ACC112 (cell line): ENCODE results near the gene UBE2H.
"Not testable (repeated sequence)": the region's sequence is repeated elsewhere in the genome, so short reads cannot be mapped to it uniquely, and the experiment has no call there.

Experiments used
- H2AFZ ChIP-seq: fragments of 200-600 bp; sonication (generic); one replicate; pipeline ENCODE4 v1.6.0; 2017; ENCODE audit warnings: antibody characterized with exemption, low read length; ENCODE audit not compliant: unreplicated experiment
- H3K27ac ChIP-seq: fragments of 200-600 bp; sonication (generic); 2 replicates; pipeline ENCODE4 v1.5.1; 2014; ENCODE audit warnings: low read depth, mild to moderate bottlenecking, antibody characterized with exemption, low read length, moderate library complexity
- H3K27me3 ChIP-seq: fragments of 200-600 bp; sonication (generic); 2 replicates; pipeline ENCODE4 v1.6.1; 2014; ENCODE audit warnings: mild to moderate bottlenecking, antibody characterized with exemption, low read length, moderate library complexity, mixed read lengths; ENCODE audit not compliant: insufficient read depth
- H3K36me3 ChIP-seq: fragments of 200-600 bp; sonication (generic); 2 replicates; pipeline ENCODE4 v1.6.1; 2016; ENCODE audit warnings: mild to moderate bottlenecking, antibody characterized with exemption, low read length, moderate library complexity, mixed read lengths; ENCODE audit not compliant: insufficient read depth
- H3K4me1 ChIP-seq: fragments of 200-600 bp; sonication (generic); one replicate; pipeline ENCODE4 v1.6.1; 2016; ENCODE audit warnings: low read length, mixed read lengths; ENCODE audit not compliant: insufficient read depth, unreplicated experiment, control insufficient read depth
- H3K4me3 ChIP-seq: fragments of 200-600 bp; sonication (generic); 2 replicates; pipeline ENCODE4 v1.5.1; 2014; ENCODE audit warnings: mild to moderate bottlenecking, low read depth, low read length
- H3K79me2 ChIP-seq: fragments of 200-600 bp; sonication (generic); one replicate; pipeline ENCODE4 v1.6.0; 2016; ENCODE audit warnings: low read length; ENCODE audit not compliant: control insufficient read depth, unreplicated experiment, insufficient read depth

The UBE2H gene

DNA sequence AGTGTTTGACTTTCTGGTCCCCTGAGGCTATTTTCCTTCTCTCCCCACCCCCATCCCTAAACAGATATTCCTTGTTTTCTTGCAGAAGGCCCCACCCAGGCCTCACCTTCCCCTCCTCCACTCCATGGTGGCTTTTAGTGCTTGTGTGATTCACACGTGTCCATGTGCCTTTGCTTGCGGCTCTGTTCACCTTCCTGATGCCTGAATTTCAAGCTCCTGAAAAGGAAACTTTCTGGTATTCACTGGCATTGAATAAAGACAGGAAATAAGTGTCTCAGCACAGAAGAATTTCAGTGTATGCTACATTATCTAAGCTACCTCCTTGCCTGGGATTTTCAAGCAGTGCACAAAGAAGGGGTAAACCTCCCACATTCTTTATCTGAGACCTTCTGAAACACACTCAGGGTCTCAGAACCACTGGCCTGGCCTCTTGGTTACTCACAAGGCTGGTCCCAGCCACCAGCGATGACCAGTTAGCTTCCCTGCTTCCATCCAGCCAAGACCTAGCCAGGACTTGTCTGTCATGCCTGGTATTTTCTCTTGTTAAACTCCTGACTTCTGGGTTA lies 17.2 kb upstream of the UBE2H start:
- no peaks in the 10 kb centered on the region for H3K79me2 ChIP-seq
- H3K36me3 ChIP-seq, result no peaks in the 10 kb centered on the region
- no peaks in the 10 kb centered on the region for H3K27me3 ChIP-seq
- peaks cover 19% of the 10 kb centered on the region for H3K4me1 ChIP-seq
- H2AFZ ChIP-seq, result peak overlapping the region; percentile 95
- peak overlapping the region; percentile 87 for H3K27ac ChIP-seq
- H3K4me3 ChIP-seq, result peak overlapping the region; percentile 49

DNA sequence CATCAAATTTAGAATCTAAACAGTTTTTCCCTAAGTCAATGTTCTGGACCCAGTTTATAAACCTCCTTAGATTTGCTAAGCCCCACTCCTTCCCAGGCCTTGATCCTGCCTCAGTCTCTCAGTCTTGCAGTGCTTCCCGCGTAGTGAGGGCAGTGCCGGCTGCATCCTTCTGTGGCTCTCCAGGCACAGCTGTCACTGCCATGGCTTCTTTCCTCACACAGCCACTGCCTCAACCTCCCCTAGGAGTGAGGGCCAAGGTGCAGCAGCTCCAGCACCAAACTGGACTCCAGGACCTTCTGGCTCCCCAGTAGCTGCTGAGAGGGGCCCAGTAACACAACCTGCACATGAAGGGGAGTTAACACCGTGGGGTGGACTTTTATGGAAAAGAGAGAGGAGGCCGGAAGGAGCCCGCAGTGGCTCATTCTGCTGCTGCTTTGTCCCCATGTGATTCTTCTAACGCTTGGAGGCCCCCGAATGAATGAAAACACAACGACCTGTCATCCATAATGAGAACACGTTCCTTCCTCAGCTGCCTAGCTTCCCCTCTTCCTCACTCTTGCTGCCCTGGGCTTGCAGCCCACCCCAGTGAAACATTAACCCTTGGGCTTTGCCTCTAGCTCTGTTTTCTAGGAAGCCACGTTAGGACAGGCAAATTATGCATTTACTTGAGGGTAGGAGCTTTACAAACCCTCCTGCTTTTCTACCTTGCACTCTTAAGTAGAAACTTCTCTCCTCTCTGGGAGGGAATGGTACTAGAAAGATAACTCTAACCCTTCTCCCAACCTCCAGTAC lies 16.0 kb upstream of the UBE2H start:
- Histone ChIP-seq H3K27me3 (no peaks in the 10 kb centered on the region), H3K27ac (no peak overlapping the region), H3K4me3 (no peak overlapping the region), H3K79me2 (no peaks in the 10 kb centered on the region), H3K36me3 (no peaks in the 10 kb centered on the region), H2AFZ (no peak overlapping the region), H3K4me1 (peaks cover 19% of the 10 kb centered on the region)

DNA sequence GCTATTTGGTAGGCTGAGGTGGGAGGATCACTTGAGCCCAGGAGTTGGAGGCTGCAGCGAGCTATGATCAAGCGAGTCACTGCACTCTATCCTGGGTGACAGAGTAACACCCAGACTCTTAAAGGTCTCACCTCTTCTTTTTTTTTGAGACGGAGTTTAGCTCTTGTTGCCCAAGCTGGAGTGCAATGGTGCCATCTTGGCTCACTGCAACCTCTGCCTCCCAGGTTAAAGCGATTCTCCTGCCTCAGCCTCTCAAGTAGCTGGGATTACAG lies 7.4 kb upstream of the UBE2H start:
- H3K27ac ChIP-seq, result not testable (repeated sequence)

DNA sequence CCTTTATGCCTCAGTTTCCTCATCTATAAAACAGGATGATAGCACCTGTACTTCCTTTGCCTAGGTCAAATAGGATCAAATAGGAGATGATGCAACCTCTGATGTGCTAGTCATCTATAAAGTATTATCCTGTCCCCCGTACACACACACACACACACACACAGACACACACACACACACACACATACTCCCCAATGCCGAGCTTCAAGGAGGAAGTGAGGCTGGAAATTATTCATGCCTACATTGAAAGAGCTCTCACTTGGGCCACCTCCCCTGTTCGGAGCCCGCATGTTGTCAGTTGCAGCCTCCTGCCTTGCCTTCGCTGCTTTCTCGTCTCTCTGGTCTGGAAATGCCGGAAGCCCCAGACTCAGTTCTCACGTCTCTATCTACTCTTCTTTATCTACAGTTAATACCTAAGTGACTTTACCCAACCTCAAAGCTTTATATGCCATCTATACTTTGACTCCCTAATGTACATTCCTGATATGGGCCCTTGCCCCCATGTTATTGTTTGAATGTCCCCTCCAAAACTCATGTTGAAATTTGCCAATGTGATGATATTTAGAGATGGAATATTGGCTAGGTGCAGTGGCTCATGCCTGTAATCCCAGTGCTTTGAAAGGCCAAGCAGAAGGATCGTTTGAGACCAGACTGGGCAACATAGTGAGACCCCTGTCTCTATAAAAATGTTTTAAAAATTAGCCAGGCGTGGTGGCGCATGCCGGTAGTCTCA lies 6.9 kb upstream of the UBE2H start:
- H3K27ac ChIP-seq, result peak overlapping the region; percentile 70

More for the DNA sequence above, 7.4 kb upstream of the UBE2H start:
- H2AFZ ChIP-seq, H3K36me3 ChIP-seq, H3K79me2 ChIP-seq, H3K4me3 ChIP-seq, H3K27me3 ChIP-seq: not testable (repeated sequence)
- peaks cover 28% of the 10 kb centered on the region for H3K4me1 ChIP-seq

GRCh38 chr7:129958643-129959470 lies 6.1 kb upstream of the UBE2H start:
- peak overlapping the region; percentile 7; the same call in 1 of the 2 replicates for H3K4me3 ChIP-seq
- peaks cover 28% of the 10 kb centered on the region for H3K4me1 ChIP-seq
- no peaks in the 10 kb centered on the region for H3K79me2 ChIP-seq
- H3K27me3 ChIP-seq, result no peaks in the 10 kb centered on the region
- no peaks in the 10 kb centered on the region for H3K36me3 ChIP-seq
- peak overlapping the region; percentile 70 for H3K27ac ChIP-seq
- H2AFZ ChIP-seq, result peak overlapping the region; percentile 61

More for the DNA sequence above, 6.9 kb upstream of the UBE2H start:
- no peaks in the 10 kb centered on the region for H3K36me3 ChIP-seq
- H3K4me1 ChIP-seq, result peaks cover 28% of the 10 kb centered on the region
- H2AFZ ChIP-seq, result no peak overlapping the region
- no peaks in the 10 kb centered on the region for H3K79me2 ChIP-seq
- no peak overlapping the region for H3K4me3 ChIP-seq
- H3K27me3 ChIP-seq, result no peaks in the 10 kb centered on the region

DNA sequence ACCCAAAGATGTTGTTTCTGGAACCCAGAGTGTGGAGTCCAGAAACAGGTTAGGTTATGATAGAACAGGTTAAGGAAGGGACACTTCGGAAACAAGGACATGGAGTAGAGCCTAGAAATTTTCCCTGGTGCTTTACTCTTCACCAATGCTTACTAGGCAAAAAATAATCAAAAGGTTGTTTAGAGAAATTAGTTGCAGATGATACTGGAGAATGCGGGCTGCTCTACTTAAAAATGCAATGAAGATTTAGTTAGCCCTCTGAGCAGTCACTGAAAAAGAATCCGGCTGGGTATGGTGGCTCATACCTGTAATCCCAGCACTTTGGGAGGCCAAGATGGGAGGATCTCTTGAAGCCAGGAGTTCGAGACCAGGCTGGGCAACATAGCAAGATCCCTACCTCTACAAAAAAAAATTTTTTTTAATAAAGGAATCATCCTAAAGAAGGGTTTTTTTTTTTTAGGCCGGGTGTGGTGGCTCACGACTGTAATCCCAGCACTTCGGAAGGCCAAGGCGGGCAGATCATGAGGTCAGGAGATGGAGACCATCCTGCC lies 3.3 kb upstream of the UBE2H start:
- peaks cover 16% of the 10 kb centered on the region for H3K79me2 ChIP-seq
- no peak overlapping the region for H3K4me3 ChIP-seq
- no peak overlapping the region for H2AFZ ChIP-seq
- no peak overlapping the region for H3K27ac ChIP-seq
- H3K36me3 ChIP-seq, result no peaks in the 10 kb centered on the region
- no peaks in the 10 kb centered on the region for H3K27me3 ChIP-seq
- H3K4me1 ChIP-seq, result peaks cover 28% of the 10 kb centered on the region

DNA sequence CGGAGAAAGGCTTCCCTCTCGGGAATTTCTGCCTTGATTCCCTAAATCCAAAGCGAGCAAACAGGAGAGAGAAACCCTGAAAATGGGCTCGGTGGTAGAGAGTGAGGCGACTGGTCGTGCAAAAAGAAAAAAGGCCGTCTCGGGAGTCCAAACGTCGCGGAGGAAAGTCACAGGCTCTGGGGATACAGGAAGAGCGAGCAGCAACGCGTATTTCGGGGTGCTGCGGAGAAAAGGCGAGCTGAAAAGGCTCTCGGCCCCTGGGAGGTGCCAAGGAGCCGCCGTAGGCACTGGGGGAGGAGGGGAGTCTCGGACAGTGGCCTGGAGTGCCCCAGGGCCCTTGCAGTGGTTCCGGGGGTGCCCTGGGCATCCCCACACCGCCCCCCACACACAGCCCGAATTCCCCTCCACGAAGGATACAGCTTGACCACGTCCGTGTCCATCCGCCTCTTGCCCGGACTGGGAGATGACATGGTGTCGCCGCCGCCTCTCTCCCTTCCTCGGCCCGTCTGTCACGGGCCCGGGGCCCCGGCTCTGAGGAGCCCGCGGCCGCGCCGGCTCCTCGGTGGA lies 591 bp downstream of the UBE2H start:
- peaks cover 27% of the 10 kb centered on the region for H3K4me1 ChIP-seq
- no peaks in the 10 kb centered on the region for H3K36me3 ChIP-seq
- H2AFZ ChIP-seq, result peak overlapping the region; percentile 27
- H3K27ac ChIP-seq, result peak overlapping the region; percentile 75
- H3K27me3 ChIP-seq, result no peaks in the 10 kb centered on the region
- peaks cover 48% of the 10 kb centered on the region for H3K79me2 ChIP-seq
- H3K4me3 ChIP-seq, result peak overlapping the region; percentile 97

DNA sequence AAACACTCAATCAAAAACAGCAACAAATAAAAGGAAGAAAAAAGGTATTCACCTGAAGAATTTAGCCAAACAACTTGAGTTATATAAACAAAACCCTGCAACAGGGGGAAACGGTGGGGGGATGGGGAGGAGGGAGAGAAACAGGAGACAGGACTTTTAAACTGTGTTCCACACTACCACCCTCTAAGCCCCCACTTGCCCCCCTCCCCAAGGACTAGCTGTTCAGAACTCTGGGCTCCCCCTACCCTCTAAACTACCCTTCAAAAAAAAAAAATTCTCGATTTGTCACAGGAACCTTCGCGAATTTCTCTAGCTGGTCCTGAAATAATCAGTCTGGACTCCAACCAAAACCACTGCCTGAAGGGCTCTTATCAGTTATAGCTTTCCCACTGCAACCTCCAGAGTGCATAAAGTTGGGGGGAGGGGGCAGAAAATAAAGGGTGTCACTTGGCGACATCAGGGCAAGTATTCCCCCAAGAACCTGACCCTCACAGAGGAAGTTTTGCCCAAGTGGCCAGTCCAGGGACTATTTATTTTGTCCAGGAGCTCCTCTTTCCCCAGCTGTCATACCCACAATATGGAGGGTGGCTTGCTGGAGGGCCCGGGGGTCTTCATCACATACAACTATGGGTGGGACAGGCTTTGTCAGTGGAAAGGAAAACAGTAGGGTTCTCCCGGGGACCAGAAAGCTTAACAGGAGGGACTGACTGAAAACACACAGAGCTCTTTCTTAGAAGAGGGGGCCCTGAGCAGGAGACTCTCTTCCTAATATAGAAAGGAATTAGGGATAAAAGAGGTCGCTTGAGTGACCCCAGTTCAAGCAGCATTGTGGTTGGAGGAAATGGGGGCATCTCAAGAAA lies 1.3 kb downstream of the UBE2H start:
- Histone ChIP-seq H3K4me1 (peaks cover 33% of the 10 kb centered on the region), H3K27ac (peak overlapping the region; percentile 75)

DNA sequence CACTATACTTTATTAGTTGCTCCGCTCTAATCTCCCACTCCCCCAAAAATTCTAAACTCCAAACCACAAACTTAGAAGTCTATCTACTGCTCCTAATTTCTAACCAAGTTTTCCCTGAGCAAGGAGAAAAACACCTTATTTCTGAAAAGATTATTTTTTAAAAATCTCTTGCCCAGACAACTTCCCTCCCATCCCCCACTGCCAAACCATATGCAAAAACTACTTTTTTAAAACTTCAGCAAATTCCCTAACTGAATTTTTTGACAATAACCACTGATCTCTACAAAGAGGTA lies 1.9 kb downstream of the UBE2H start:
- peak overlapping the region; percentile 75 for H3K27ac ChIP-seq

More for the DNA sequence above, 1.3 kb downstream of the UBE2H start:
- peak overlapping the region; percentile 97 for H3K4me3 ChIP-seq
- no peak overlapping the region for H2AFZ ChIP-seq
- no peaks in the 10 kb centered on the region for H3K36me3 ChIP-seq
- no peaks in the 10 kb centered on the region for H3K27me3 ChIP-seq
- peaks cover 55% of the 10 kb centered on the region for H3K79me2 ChIP-seq

More for the DNA sequence above, 1.9 kb downstream of the UBE2H start:
- peaks cover 30% of the 10 kb centered on the region for H3K4me1 ChIP-seq
- peaks cover 60% of the 10 kb centered on the region for H3K79me2 ChIP-seq
- H2AFZ ChIP-seq, result no peak overlapping the region
- H3K4me3 ChIP-seq, result peak overlapping the region; percentile 97
- H3K27me3 ChIP-seq, result no peaks in the 10 kb centered on the region
- H3K36me3 ChIP-seq, result no peaks in the 10 kb centered on the region
